HEK293 (cell line): ENCODE data around the gene IGF2BP2.

ENCODE experiments used
- CTCF ChIA-PET: fragments of 350-600 bp; formaldehyde crosslinking; extraction: SDS; loops from one replicate; lab custom pipeline; 2021; ENCODE audit warnings: antibody characterized with exemption; lab: Yijun Ruan, JAX
- POLR2A ChIA-PET: fragments of 300-600 bp; formaldehyde crosslinking; extraction: SDS; loops from one replicate; lab custom pipeline; 2020; ENCODE audit warnings: antibody characterized with exemption, inconsistent platforms; lab: Yijun Ruan, JAX
- H3K27ac ChIP-seq: fragments of 200-500 bp; sonication (Bioruptor generic); 2 replicates; pipeline ENCODE4 v1.5.1; 2014; ENCODE audit warnings: low read depth, low read length, control low read depth, inconsistent platforms; ENCODE audit errors: extremely low read depth
- H3K36me3 ChIP-seq, 2 experiments: fragments of 200-500 bp in 1 of 2; sonication (Bioruptor generic) in 1 of 2; 1 replicate in 1 of 2; 2 replicates in 1 of 2; pipeline ENCODE4 v1.5.1; 2014 to 2017; ENCODE audit warnings: inconsistent platforms in 2 of 2, low read length in 2 of 2; ENCODE audit not compliant: control insufficient read depth in 2 of 2, insufficient read depth in 1 of 2
- H3K4me1 ChIP-seq: fragments of 200-500 bp; sonication (Bioruptor generic); 2 replicates; pipeline ENCODE4 v1.5.1; 2014; ENCODE audit warnings: mild to moderate bottlenecking, low read length, inconsistent platforms; ENCODE audit not compliant: control insufficient read depth, insufficient read depth
- H3K4me3 ChIP-seq: 2 replicates; pipeline ENCODE4 v1.5.1; 2011; ENCODE audit warnings: low read depth, mild to moderate bottlenecking, control low read depth, low read length, moderate library complexity
- H3K9me3 ChIP-seq: fragments of 200-500 bp; sonication (Bioruptor generic); 2 replicates; pipeline ENCODE4 v1.5.1; 2014; ENCODE audit warnings: low read depth, low read length, inconsistent platforms; ENCODE audit not compliant: control insufficient read depth, insufficient read depth
- BCL11B ChIP-seq: fragments of 450-650 bp; formaldehyde crosslinking; IDR thresholded peaks from 2 replicates; pipeline ENCODE4 v1.5.1; 2016; ENCODE audit warnings: low read depth, missing biosample characterization, missing genetic modification characterization
- IKZF3 ChIP-seq: fragments of 450-650 bp; IDR thresholded peaks from 2 replicates; pipeline ENCODE4 v1.5.0; 2018; ENCODE audit warnings: missing biosample characterization, mild to moderate bottlenecking, missing genetic modification characterization, moderate library complexity
- KLF16 ChIP-seq: fragments of 450-650 bp; formaldehyde crosslinking; IDR thresholded peaks from 2 replicates; pipeline ENCODE4 v1.5.1; 2017; ENCODE audit warnings: missing biosample characterization, missing genetic modification characterization
- MZF1 ChIP-seq: fragments of 450-650 bp; formaldehyde crosslinking; IDR thresholded peaks from 2 replicates; pipeline ENCODE4 v1.5.1; 2017; ENCODE audit warnings: missing biosample characterization, missing genetic modification characterization, borderline replicate concordance
- SP7 ChIP-seq: fragments of 450-650 bp; formaldehyde crosslinking; IDR thresholded peaks from 2 replicates; pipeline ENCODE4 v1.5.1; 2016; ENCODE audit warnings: missing biosample characterization, missing genetic modification characterization
- ZEB2 ChIP-seq: fragments of 450-650 bp; formaldehyde crosslinking; IDR thresholded peaks from 2 replicates; pipeline ENCODE4 v1.5.1; 2016; ENCODE audit warnings: missing biosample characterization, missing genetic modification characterization
- ZFP3 ChIP-seq: fragments of 450-650 bp; formaldehyde crosslinking; IDR thresholded peaks from 2 replicates; pipeline ENCODE4 v1.5.1; 2016; ENCODE audit warnings: low read depth, missing biosample characterization, missing genetic modification characterization
- ZIC2 ChIP-seq: fragments of 450-650 bp; formaldehyde crosslinking; IDR thresholded peaks from 2 replicates; pipeline ENCODE4 v1.5.1; 2016; ENCODE audit warnings: missing biosample characterization, missing genetic modification characterization
- ZNF132 ChIP-seq: fragments of 450-650 bp; formaldehyde crosslinking; IDR thresholded peaks from 2 replicates; pipeline ENCODE4 v1.5.1; 2017; ENCODE audit warnings: missing biosample characterization, missing genetic modification characterization, borderline replicate concordance
- ZNF16 ChIP-seq: fragments of 450-650 bp; formaldehyde crosslinking; IDR thresholded peaks from 2 replicates; pipeline ENCODE4 v1.5.1; 2016; ENCODE audit warnings: low read depth, missing biosample characterization, missing genetic modification characterization
- ZNF214 ChIP-seq: fragments of 450-650 bp; formaldehyde crosslinking; IDR thresholded peaks from 2 replicates; pipeline ENCODE4 v1.5.1; 2017; ENCODE audit warnings: missing biosample characterization, mild to moderate bottlenecking, missing genetic modification characterization, borderline replicate concordance
- ZNF239 ChIP-seq: fragments of 450-650 bp; formaldehyde crosslinking; IDR thresholded peaks from 2 replicates; pipeline ENCODE4 v1.5.1; 2016; ENCODE audit warnings: missing biosample characterization, missing genetic modification characterization
- ZNF280D ChIP-seq: fragments of 450-650 bp; formaldehyde crosslinking; IDR thresholded peaks from 2 replicates; pipeline ENCODE4 v1.5.1; 2016; ENCODE audit warnings: missing biosample characterization, missing genetic modification characterization
- ZNF341 ChIP-seq: fragments of 450-650 bp; formaldehyde crosslinking; IDR thresholded peaks from 2 replicates; pipeline ENCODE4; 2016; ENCODE audit warnings: low read depth, missing biosample characterization, missing genetic modification characterization
- ZNF416 ChIP-seq: fragments of 450-650 bp; formaldehyde crosslinking; IDR thresholded peaks from 2 replicates; pipeline ENCODE4 v1.5.1; 2016; ENCODE audit warnings: missing biosample characterization, missing genetic modification characterization
- ZNF501 ChIP-seq: fragments of 450-650 bp; formaldehyde crosslinking; IDR thresholded peaks from 2 replicates; pipeline ENCODE4 v1.5.1; 2016; ENCODE audit warnings: missing biosample characterization, missing genetic modification characterization
- ZNF558 ChIP-seq: fragments of 450-650 bp; formaldehyde crosslinking; IDR thresholded peaks from 2 replicates; pipeline ENCODE4 v1.5.1; 2016; ENCODE audit warnings: missing biosample characterization, missing genetic modification characterization
- ZNF623 ChIP-seq: fragments of 450-650 bp; formaldehyde crosslinking; IDR thresholded peaks from 2 replicates; pipeline ENCODE4 v1.5.1; 2016; ENCODE audit warnings: missing biosample characterization, missing genetic modification characterization
- ZNF629 ChIP-seq: fragments of 450-650 bp; formaldehyde crosslinking; IDR thresholded peaks from 2 replicates; pipeline ENCODE4 v1.5.1; 2017; ENCODE audit warnings: missing biosample characterization, missing genetic modification characterization
- ZNF664 ChIP-seq: fragments of 450-650 bp; formaldehyde crosslinking; IDR thresholded peaks from 2 replicates; pipeline ENCODE4 v1.5.1; 2016; ENCODE audit warnings: missing biosample characterization, missing genetic modification characterization
- ZNF785 ChIP-seq: fragments of 450-650 bp; formaldehyde crosslinking; IDR thresholded peaks from 2 replicates; pipeline ENCODE4 v1.5.1; 2016; ENCODE audit warnings: missing biosample characterization, missing genetic modification characterization
- ZNF843 ChIP-seq: fragments of 450-650 bp; formaldehyde crosslinking; IDR thresholded peaks from 2 replicates; pipeline ENCODE4 v1.5.1; 2016; ENCODE audit warnings: missing biosample characterization, missing genetic modification characterization
- ZSCAN30 ChIP-seq: fragments of 450-650 bp; IDR thresholded peaks from 2 replicates; pipeline ENCODE4 v1.5.1; 2018; ENCODE audit warnings: missing biosample characterization, mild to moderate bottlenecking, missing genetic modification characterization, moderate library complexity

IGF2BP2 gene

GRCh38 chr3:185764163-185764979, 60.5 kb downstream of the IGF2BP2 start (continued):
- TF ChIP-seq SP7 (tag by site-specific recombination) = peak; percentile 62; the same call in 1 of the 2 replicates
- no peak for TF ChIP-seq ZNF16
- no peak for TF ChIP-seq ZNF501 (tag by site-specific recombination)
- TF ChIP-seq ZNF416 = no peak
- peak; percentile 59; the same call in 1 of the 2 replicates for TF ChIP-seq ZEB2 (tag by site-specific recombination)
- TF ChIP-seq BCL11B (tag by site-specific recombination) = no peak
- TF ChIP-seq ZNF558 (tag by site-specific recombination) = no peak
- no peak for TF ChIP-seq KLF16 (tag by site-specific recombination)
- no peak for TF ChIP-seq ZNF623
- TF ChIP-seq ZNF843 = no peak
- TF ChIP-seq ZNF280D (tag by site-specific recombination) = no peak
- TF ChIP-seq ZNF664 (tag by site-specific recombination) = no peak
- TF ChIP-seq ZNF785 (tag by site-specific recombination) = no peak
- TF ChIP-seq ZFP3 (tag by site-specific recombination) = no peak
- TF ChIP-seq ZNF629 (tag by site-specific recombination) = peak; percentile 35; the same call in 1 of the 2 replicates

GRCh38 chr3:185763347-185764005, 61.4 kb downstream of the IGF2BP2 start:
- H3K36me3 ChIP-seq = peaks cover 0 to 1% of the 10 kb centered on the region in 2 experiments; a peak in 1 of 3 replicates
- no peak overlapping the region for H3K27ac ChIP-seq
- peaks cover 23% of the 10 kb centered on the region for H3K4me1 ChIP-seq
- TF ChIP-seq ZNF214 (no peak), ZNF239 (tag by site-specific recombination) (no peak), ZIC2 (tag by site-specific recombination) (no peak), ZNF623 (no peak), ZNF132 (tag by site-specific recombination) (no peak)
- ChIA-PET POLR2A (no interaction called here), CTCF (interaction anchor here (0.6 to 1.9 kb wide), 9 partner anchors 18 to 1581 kb away, joined by 3 to 9 read pairs (median 4); no protein-coding TSS in a partner anchor)
- H3K9me3 ChIP-seq = no peaks in the 10 kb centered on the region
- no peak overlapping the region for H3K4me3 ChIP-seq

- ChIA-PET POLR2A (no interaction called here), CTCF (interaction anchor here (0.9 kb wide), 1 partner anchor 100 kb away, joined by 3 read pairs; no protein-coding TSS in a partner anchor)
- H3K9me3 ChIP-seq = no peaks in the 10 kb centered on the region
- H3K4me3 ChIP-seq = no peak overlapping the region
- TF ChIP-seq ZNF341 (tag by site-specific recombination) (peak; percentile 34; the same call in 1 of the 2 replicates), ZSCAN30 (tag by site-specific recombination) (no peak), IKZF3 (tag by site-specific recombination) (peak; percentile 68), MZF1 (tag by site-specific recombination) (no peak)
- H3K4me1 ChIP-seq = peaks cover 23% of the 10 kb centered on the region
- H3K36me3 ChIP-seq = peaks cover 0 to 14% of the 10 kb centered on the region in 2 experiments; a peak in 1 of 3 replicates
- no peak overlapping the region for H3K27ac ChIP-seq
Measured at GRCh38 chr3:185760550-185760949, 64.3 kb downstream of the IGF2BP2 start.
